Measurements from ENCODE around the gene THSD4.

GRCh38 chr15:71249986-71250385 is 134.7 kb downstream of the THSD4 start:
- TF ChIP-seq SMARCA5 (IDR thresholded peaks at IDR 0.05), result no peak
- TF ChIP-seq CEBPB (tag; IDR thresholded peaks at IDR 0.05), result no peak
- TF ChIP-seq ZNF398 (CRISPR knock-in tag; IDR thresholded peaks at IDR 0.05), result no peak
